HEK293T (cell line): Measurements from ENCODE around the gene TAS2R31.

ENCODE experiments used
- CTBP1 ChIP-seq: fragments of 450-650 bp; IDR thresholded peaks from 2 replicates; pipeline ENCODE4 v1.6.1; 2016; ENCODE audit warnings: borderline replicate concordance
- FOXA1 ChIP-seq: fragments of 450-650 bp; IDR thresholded peaks from 2 replicates; pipeline ENCODE4 v1.6.1; 2016; ENCODE audit warnings: mild to moderate bottlenecking
- FOXK2 ChIP-seq: fragments of 450-650 bp; IDR thresholded peaks from 2 replicates; pipeline ENCODE4 v1.6.1; 2016; ENCODE audit warnings: mild to moderate bottlenecking
- FOXM1 ChIP-seq: fragments of 450-650 bp; IDR thresholded peaks from 2 replicates; pipeline ENCODE4 v1.6.1; 2017; ENCODE audit warnings: mild to moderate bottlenecking, borderline replicate concordance
- HDGF ChIP-seq: fragments of 450-650 bp; IDR thresholded peaks from 2 replicates; pipeline ENCODE4 v1.6.1; 2017; ENCODE audit warnings: antibody characterized with exemption, borderline replicate concordance
- LEF1 ChIP-seq: fragments of 450-650 bp; IDR thresholded peaks from 2 replicates; pipeline ENCODE4 v1.6.1; 2017; ENCODE audit warnings: mild to moderate bottlenecking, borderline replicate concordance
- SP1 ChIP-seq: fragments of 450-650 bp; IDR thresholded peaks from 2 replicates; pipeline ENCODE4 v1.6.1; 2017
- SUZ12 ChIP-seq: fragments of 450-650 bp; IDR thresholded peaks from 2 replicates; pipeline ENCODE4 v1.6.1; 2016; ENCODE audit warnings: mild to moderate bottlenecking
- TARDBP ChIP-seq: fragments of 450-650 bp; IDR thresholded peaks from 2 replicates; pipeline ENCODE4 v1.6.1; 2016

DNA sequence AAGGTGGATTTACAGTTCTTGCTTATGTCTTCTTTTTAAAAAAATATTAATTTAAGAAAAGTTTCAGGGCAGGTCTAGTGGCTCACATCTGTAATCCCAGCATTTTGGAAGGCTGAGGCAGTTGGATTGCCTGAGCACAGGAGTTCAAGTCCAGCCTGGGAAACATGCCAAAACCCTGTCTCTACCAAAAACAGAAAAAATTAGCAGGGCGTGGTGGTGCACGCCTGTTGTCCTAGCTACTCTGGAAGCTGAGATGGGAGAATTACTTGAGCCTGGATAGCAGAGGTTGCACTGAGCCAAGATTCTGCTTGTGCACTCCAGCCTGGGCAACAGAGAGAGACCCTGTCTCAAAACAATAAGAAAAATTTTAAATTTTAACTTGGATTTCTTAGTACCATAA, 36.3 kb upstream of the TAS2R31 start:
- TF ChIP-seq FOXM1 = no peak
- TF ChIP-seq FOXA1 = no peak
- no peak for TF ChIP-seq HDGF
- no peak for TF ChIP-seq SP1
- TF ChIP-seq SUZ12 = no peak
- TF ChIP-seq CTBP1 = no peak
- TF ChIP-seq FOXK2 = no peak
- no peak for TF ChIP-seq LEF1
- no peak for TF ChIP-seq TARDBP
